Measurements from ENCODE around the gene PIP4K2C. TPM values are rescaled to one million over a fixed set of nuclear protein-coding genes. Genes with fewer than 3 reads are reported as not detected.
A peak's percentile ranks its signal among the peaks of the same experiment; 100 is the strongest.

Gene PIP4K2C
- total RNA-seq, 1 donor from 2014 or later: 27.6 TPM

DNA sequence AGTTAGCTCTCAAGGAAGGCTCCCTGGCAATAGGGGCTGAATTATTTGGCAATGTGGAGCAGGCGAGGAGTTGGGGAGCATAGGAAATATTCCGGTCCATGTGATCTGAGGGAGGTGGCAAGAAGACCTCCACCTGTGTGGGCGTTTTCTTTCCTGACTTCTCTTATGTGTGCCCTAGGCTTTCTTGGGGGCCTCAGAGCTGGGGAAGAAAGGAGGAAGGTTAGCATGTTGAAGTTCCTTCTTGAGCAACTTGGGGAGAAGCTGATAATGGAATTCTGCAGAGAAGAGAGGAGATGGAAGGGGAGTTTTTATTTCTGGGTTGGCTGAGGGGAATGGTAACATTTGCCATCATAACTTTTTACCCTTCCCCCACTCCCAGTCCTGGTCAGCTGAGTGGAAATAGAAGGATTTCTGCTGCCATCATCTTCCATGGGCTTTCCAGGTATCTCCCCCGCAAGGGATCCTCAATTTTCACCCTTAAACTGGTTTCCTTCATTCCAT, 14.9 kb downstream of the PIP4K2C start:
- Mint-ChIP-seq H3K4me1 (ENCODE audit: unreplicated experiment) (peaks cover 25% of the 10 kb centered on the region), H3K4me3 (peak overlapping the region; percentile 91), H3K36me3 (peaks cover 16% of the 10 kb centered on the region), H3K9me3 (no peaks in the 10 kb centered on the region), H3K27ac (peak overlapping the region; percentile 88), H3K27me3 (peaks cover 5% of the 10 kb centered on the region)
- DNase-seq (ENCODE audit: extremely low spot score, unreplicated experiment): no peak
- TF ChIP-seq, protein P1, sequence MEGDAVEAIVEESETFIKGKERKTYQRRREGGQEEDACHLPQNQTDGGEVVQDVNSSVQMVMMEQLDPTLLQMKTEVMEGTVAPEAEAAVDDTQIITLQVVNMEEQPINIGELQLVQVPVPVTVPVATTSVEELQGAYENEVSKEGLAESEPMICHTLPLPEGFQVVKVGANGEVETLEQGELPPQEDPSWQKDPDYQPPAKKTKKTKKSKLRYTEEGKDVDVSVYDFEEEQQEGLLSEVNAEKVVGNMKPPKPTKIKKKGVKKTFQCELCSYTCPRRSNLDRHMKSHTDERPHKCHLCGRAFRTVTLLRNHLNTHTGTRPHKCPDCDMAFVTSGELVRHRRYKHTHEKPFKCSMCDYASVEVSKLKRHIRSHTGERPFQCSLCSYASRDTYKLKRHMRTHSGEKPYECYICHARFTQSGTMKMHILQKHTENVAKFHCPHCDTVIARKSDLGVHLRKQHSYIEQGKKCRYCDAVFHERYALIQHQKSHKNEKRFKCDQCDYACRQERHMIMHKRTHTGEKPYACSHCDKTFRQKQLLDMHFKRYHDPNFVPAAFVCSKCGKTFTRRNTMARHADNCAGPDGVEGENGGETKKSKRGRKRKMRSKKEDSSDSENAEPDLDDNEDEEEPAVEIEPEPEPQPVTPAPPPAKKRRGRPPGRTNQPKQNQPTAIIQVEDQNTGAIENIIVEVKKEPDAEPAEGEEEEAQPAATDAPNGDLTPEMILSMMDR (conservative IDR thresholded peaks at IDR 0.05): no peak

DNA sequence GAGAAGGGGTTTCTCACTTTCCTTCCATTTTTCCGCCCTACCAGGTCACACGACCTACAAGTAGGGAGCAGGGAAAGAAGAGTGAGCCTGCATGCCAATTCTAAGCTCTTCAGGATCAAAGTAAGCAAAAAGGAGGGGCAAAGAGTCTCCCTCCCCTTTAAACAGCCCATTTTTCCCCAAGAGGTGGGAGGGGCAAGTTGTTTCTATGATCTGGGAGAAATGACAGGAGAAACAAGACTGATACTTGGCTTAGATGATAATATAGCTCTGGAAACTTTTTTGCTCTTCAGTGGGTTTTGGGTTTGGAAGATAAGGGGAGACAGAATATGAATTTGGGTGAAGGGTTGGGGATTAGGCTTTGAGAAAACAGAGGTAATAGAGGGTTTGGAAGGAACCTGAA, 15.4 kb downstream of the PIP4K2C start:
- Mint-ChIP-seq H3K4me1 (ENCODE audit: unreplicated experiment) (peaks cover 25% of the 10 kb centered on the region), H3K9me3 (no peaks in the 10 kb centered on the region)

DNA sequence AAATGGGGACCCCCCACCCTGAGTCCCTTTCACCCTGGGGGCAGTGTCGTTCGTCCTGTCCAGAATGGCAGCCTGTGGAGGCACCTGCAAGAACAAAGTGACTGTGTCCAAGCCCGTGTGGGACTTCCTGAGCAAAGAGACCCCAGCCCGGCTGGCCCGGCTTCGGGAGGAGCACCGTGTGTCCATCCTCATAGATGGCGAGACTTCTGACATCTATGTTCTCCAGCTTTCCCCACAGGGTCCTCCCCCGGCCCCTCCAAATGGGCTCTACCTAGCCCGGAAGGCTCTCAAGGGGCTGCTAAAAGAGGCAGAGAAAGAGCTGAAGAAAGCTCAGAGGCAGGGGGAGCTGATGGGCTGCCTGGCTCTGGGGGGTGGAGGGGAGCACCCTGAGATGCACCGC, 15.8 kb downstream of the PIP4K2C start:
- Mint-ChIP-seq H3K27me3 (peaks cover 5% of the 10 kb centered on the region), H3K9me3 (no peaks in the 10 kb centered on the region), H3K4me3 (peak overlapping the region; percentile 91), H3K36me3 (peaks cover 11% of the 10 kb centered on the region), H3K27ac (no peak overlapping the region), H3K4me1 (ENCODE audit: unreplicated experiment) (peaks cover 25% of the 10 kb centered on the region)
- no peak for DNase-seq (ENCODE audit: extremely low spot score, unreplicated experiment)
- TF ChIP-seq, protein P1 (conservative IDR thresholded peaks at IDR 0.05): no peak

More for the DNA sequence above, 15.4 kb downstream of the PIP4K2C start:
- no peak for DNase-seq (ENCODE audit: extremely low spot score, unreplicated experiment)
- Mint-ChIP-seq H3K4me3 (peak overlapping the region; percentile 91), H3K27ac (no peak overlapping the region), H3K36me3 (peaks cover 15% of the 10 kb centered on the region), H3K27me3 (peaks cover 5% of the 10 kb centered on the region)
- TF ChIP-seq, protein P1 (conservative IDR thresholded peaks at IDR 0.05): no peak

DNA sequence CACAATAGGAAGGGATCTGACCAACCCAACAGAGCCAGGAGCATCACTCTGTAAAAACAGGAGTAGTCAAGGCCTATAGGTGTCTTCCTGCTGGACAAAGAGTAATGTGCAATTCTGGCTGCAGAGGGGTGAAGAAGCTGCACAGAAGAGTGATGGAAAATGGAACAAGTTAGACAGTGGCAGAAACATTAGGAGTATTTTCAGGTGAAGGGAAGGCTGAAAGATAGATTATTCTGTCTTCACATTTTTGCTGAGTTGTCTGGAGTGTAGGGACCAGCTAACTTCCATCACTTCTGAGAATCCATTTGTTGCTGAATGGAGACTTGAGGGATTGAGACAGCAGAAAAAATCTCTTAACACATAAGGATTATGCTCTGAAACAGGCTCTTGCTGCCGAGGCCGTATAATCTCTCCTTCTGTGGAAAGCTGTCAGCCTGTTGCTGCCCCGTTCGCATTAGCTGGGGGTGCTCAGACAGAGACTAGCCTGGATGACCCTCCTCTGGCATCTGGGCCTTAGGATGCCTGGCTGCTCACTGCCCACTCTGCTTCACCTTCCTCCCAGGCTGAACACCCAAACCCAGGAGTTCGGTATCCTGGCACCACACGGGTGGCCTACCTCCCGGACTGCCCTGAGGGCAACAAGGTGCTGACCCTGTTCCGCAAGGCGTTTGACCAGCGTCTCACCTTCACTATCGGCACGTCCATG, 17.1 kb downstream of the PIP4K2C start:
- H3K36me3 Mint-ChIP-seq: peaks cover 4% of the 10 kb centered on the region
- peaks cover 25% of the 10 kb centered on the region for H3K4me1 Mint-ChIP-seq (ENCODE audit: unreplicated experiment)
- TF ChIP-seq, protein P1 (conservative IDR thresholded peaks at IDR 0.05): no peak
- peaks cover 10% of the 10 kb centered on the region for H3K27me3 Mint-ChIP-seq
- DNase-seq (ENCODE audit: extremely low spot score, unreplicated experiment): no peak
- no peaks in the 10 kb centered on the region for H3K9me3 Mint-ChIP-seq
- H3K27ac Mint-ChIP-seq: no peak overlapping the region
- peak overlapping the region; percentile 17 for H3K4me3 Mint-ChIP-seq

DNA sequence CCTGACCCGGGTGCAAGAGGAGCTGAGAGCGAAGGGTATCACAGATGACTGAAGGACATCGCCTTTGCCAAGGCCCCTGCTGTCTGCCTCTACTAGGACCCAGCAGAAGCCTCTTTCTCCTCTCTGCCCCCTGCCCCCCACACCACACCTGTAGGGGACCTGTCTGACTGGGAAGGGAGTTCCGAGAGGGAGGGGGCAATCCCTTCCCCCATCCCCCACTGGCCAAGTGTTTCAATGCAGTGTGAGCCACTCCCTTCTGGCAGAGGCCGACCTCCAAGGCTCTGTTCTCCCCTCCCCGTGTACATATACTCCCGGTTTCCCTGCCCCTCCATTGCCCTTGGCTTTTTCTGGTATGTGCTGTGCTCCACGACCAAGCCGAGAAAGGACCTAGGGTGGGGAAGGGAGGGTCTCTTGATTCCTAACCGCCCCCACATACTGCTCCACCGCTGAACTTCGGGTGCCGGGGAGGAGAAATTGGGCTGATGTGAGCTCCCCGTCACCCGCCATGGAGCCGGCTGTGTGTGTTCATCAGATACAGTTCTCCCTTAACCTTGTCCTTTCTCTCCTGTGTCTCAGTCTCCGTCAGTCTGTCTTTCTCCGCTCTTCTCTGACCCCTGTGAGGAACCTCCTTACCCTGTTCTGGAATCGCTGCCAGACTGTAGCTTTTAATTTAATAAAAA, 18.2 kb downstream of the PIP4K2C start:
- Mint-ChIP-seq H3K27ac (peak overlapping the region; percentile 61), H3K4me1 (ENCODE audit: unreplicated experiment) (peaks cover 14% of the 10 kb centered on the region), H3K36me3 (peaks cover 4% of the 10 kb centered on the region), H3K9me3 (no peaks in the 10 kb centered on the region), H3K4me3 (peak overlapping the region; percentile 57), H3K27me3 (peaks cover 10% of the 10 kb centered on the region)
- DNase-seq (ENCODE audit: extremely low spot score, unreplicated experiment): no peak
- TF ChIP-seq, protein P1 (conservative IDR thresholded peaks at IDR 0.05): no peak
